Loucy (cell line): ENCODE results near the gene HLX.

Experiments
- EZH2phosphoT487 ChIP-seq: fragments of 200-600 bp; IDR thresholded peaks from 2 replicates; pipeline ENCODE4 v1.6.1; 2018; ENCODE audit warnings: antibody characterized with exemption, mild to moderate bottlenecking, moderate library complexity, borderline replicate concordance
- TF ChIP-seq, protein P1 (sequence below): fragments of 200-600 bp; sonication (generic); conservative IDR thresholded peaks from 2 replicates; pipeline ENCODE4 v1.5.1; 2014; ENCODE audit warnings: mild to moderate bottlenecking, antibody characterized with exemption, low read length

- TF ChIP-seq, protein P1, sequence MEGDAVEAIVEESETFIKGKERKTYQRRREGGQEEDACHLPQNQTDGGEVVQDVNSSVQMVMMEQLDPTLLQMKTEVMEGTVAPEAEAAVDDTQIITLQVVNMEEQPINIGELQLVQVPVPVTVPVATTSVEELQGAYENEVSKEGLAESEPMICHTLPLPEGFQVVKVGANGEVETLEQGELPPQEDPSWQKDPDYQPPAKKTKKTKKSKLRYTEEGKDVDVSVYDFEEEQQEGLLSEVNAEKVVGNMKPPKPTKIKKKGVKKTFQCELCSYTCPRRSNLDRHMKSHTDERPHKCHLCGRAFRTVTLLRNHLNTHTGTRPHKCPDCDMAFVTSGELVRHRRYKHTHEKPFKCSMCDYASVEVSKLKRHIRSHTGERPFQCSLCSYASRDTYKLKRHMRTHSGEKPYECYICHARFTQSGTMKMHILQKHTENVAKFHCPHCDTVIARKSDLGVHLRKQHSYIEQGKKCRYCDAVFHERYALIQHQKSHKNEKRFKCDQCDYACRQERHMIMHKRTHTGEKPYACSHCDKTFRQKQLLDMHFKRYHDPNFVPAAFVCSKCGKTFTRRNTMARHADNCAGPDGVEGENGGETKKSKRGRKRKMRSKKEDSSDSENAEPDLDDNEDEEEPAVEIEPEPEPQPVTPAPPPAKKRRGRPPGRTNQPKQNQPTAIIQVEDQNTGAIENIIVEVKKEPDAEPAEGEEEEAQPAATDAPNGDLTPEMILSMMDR: no peak
- TF ChIP-seq EZH2phosphoT487: no peak
These were observed 1.7 kb upstream of the HLX start for GRCh38 chr1:220877377-220878095.
